NB4 (cell line): ENCODE results near the gene COL4A2.
A peak's percentile ranks its signal among the peaks of the same experiment; 100 is the strongest.

Experiments
- DNase-seq: peaks from one replicate; pipeline ENCODE4 v3.0.0; 2010; ENCODE audit warnings: low read depth
- H3K4me3 ChIP-seq: one replicate; pipeline ENCODE4 v1.5.1; 2011; ENCODE audit warnings: mild to moderate bottlenecking, low read depth, low read length, moderate library complexity
- MYC ChIP-seq: IDR thresholded peaks from 2 replicates; pipeline ENCODE4 v1.6.1; 2011; ENCODE audit warnings: low read depth, low read length
- POLR2A ChIP-seq: IDR thresholded peaks from 2 replicates; pipeline ENCODE4 v1.6.1; 2011; ENCODE audit warnings: mild to moderate bottlenecking; ENCODE audit not compliant: insufficient read length; ENCODE audit errors: extremely low read depth
- TF ChIP-seq, protein P1 (sequence below): IDR thresholded peaks from 2 replicates; pipeline ENCODE4 v1.6.1; 2011; ENCODE audit warnings: low read depth, low read length
- TF ChIP-seq, protein P2 (sequence below): IDR thresholded peaks from one replicate; pipeline ENCODE4 v1.5.1; 2012; ENCODE audit warnings: low read depth, low read length

Gene COL4A2

DNA sequence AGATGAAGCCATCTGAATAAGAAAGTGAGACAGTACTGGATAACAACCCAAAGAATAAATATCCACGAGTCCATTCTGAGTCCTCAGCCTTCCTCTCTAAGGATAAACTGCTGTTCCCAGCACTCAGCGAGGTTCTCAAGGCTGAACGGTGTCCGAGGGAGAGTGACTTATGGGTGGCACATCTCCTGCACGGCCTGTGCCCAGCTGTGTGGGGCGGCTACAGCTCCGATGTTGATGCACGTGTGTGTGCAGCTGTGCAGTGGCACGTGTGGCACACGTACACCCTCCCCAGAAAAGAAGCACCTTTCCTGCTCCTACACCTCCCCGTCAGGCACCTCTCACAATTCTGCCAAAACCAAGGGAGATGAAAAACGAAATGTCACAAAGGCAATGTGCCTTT lies 209.4 kb downstream of the COL4A2 start:
- H3K4me3 ChIP-seq: no peak overlapping the region
- TF ChIP-seq, protein P1, sequence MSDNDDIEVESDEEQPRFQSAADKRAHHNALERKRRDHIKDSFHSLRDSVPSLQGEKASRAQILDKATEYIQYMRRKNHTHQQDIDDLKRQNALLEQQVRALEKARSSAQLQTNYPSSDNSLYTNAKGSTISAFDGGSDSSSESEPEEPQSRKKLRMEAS: no peak
- TF ChIP-seq, protein P2, sequence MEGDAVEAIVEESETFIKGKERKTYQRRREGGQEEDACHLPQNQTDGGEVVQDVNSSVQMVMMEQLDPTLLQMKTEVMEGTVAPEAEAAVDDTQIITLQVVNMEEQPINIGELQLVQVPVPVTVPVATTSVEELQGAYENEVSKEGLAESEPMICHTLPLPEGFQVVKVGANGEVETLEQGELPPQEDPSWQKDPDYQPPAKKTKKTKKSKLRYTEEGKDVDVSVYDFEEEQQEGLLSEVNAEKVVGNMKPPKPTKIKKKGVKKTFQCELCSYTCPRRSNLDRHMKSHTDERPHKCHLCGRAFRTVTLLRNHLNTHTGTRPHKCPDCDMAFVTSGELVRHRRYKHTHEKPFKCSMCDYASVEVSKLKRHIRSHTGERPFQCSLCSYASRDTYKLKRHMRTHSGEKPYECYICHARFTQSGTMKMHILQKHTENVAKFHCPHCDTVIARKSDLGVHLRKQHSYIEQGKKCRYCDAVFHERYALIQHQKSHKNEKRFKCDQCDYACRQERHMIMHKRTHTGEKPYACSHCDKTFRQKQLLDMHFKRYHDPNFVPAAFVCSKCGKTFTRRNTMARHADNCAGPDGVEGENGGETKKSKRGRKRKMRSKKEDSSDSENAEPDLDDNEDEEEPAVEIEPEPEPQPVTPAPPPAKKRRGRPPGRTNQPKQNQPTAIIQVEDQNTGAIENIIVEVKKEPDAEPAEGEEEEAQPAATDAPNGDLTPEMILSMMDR: no peak
- no peak for TF ChIP-seq MYC
- TF ChIP-seq POLR2A: no peak
- no peak for DNase-seq

DNA sequence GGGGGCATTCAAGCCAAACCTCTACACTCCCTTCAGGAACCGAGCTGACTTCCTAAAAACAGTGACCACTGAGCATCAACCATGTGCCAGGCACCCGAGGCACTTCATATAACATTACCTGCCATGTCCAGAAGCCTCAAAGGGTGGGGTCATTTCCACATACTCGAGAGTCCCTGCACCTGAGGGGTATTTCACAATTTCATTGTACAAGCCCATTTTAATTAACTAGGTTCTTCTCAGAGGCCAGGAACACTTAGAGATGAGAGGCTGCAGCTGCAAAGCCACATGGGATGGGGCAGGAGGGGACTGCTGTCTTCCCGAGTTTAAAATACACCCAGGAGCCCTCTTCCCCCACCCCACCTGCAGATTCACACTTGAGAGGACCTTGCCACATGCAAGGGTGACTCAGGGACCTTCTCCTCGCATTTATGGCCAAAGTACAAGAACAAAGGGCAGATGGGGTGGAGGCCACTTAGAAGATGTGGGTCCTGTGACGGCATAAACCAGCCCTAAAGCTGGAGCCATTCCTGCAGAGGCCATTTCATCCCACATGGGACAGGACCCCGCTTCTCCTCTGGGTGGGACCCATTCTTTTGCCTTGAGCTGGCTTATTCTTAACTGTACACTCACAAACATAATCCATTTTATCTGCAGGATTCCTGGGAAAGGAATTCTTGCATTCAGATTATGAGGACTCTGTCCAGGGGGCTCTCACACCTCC lies 210.6 kb downstream of the COL4A2 start:
- no peak for DNase-seq
- no peak for TF ChIP-seq POLR2A
- TF ChIP-seq, protein P2: no peak
- TF ChIP-seq, protein P1: 0 out of 2 replicates have a peak, but pooled peaks have one; percentile 29
- TF ChIP-seq MYC: no peak
- H3K4me3 ChIP-seq: no peak overlapping the region

DNA sequence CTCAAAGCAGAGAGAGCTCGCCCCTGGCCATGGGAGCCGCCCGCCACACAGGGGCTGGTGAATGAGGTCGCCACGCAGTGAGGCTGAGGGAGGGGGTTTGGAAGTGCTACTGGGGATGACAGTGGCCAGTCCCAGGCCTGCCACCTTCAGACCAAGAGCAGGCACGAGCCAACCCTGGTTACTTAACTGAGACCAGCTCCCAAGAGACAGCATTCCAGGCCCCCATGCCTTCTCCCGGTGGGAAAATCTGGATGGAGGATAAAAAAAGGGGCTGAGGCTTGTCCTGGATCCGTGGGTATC lies 211.1 kb downstream of the COL4A2 start:
- DNase-seq: no peak
- no peak overlapping the region for H3K4me3 ChIP-seq
- TF ChIP-seq, protein P2: no peak

DNA sequence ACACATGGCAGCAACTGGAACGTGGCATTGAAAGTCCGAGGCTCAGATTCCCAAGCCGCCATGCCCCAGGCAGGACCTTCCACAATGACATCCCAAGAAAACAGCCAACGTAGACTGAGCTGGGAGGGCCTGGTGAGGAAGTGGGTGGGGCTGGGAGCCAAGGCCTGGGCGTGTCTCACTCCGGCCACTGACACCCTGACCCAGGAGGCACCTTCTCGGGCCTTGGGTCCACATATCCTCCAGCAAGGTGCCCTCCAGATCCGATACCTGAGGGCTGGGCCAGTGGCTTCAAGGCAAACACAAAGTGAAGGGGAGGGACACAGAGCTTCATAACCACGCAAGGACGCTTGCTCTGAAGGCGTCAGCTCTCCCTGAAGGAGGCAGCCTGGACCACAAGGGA lies 211.5 kb downstream of the COL4A2 start:
- TF ChIP-seq POLR2A: no peak
- TF ChIP-seq, protein P2: no peak
- TF ChIP-seq, protein P1: no peak
- TF ChIP-seq MYC: no peak
- no peak for DNase-seq
- no peak overlapping the region for H3K4me3 ChIP-seq

DNA sequence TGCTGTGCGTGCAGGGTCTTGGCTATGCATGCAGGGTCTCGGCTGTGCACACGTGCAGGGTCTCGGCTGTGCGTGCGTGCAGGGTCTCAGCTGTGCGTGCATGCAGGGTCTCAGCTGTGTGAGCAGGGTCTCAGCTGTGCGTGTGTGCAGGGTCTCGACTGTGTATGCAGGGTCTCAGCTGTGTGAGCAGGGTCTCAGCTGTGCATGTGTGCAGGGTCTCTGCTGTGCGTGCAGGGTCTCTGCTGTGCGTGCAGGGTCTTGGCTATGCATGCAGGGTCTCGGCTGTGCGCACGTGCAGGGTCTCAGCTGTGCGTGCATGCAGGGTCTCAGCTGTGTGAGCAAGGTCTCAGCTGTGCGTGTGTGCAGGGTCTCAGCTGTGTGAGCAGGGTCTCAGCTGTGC lies 212.0 kb downstream of the COL4A2 start:
- TF ChIP-seq POLR2A: no peak
- TF ChIP-seq, protein P1: no peak
- TF ChIP-seq, protein P2: no peak
- TF ChIP-seq MYC: no peak
- no peak overlapping the region for H3K4me3 ChIP-seq
- no peak for DNase-seq

DNA sequence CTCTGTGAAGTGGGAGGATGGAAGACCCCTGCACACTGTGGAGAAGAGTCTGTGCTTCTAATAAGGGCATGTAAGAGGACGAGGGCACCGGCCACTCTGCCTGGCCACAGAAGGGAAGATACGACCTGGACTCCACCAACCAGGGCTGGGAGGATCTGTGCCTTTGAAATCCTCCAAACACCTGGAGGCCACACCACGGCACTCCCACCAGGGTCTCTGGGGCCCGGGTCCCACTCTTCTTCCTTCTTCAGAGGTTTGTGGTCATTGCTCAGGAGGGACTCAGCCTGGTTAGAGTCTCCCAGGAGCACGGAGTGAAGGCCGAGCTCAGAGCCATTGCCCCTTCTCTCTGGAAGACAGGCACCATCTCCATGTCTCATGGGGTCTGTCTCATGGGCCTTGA lies 212.4 kb downstream of the COL4A2 start:
- no peak for DNase-seq
- TF ChIP-seq, protein P1: no peak
- TF ChIP-seq POLR2A: no peak
- no peak for TF ChIP-seq MYC
- TF ChIP-seq, protein P2: no peak
- no peak overlapping the region for H3K4me3 ChIP-seq
